HG02943 (cell line): ENCODE data around the gene GTF2A1L.
"Not testable (repeated sequence)": the region's sequence is repeated elsewhere in the genome, so short reads cannot be mapped to it uniquely, and the experiment has no call there.

Source experiments
- ATAC-seq: cut with Tn5 transposase; IDR thresholded peaks from one replicate; pipeline ENCODE4 v1.9.1; 2021; ENCODE audit warnings: mild to moderate bottlenecking, low read depth, moderate library complexity; ENCODE audit not compliant: unreplicated experiment

GTF2A1L gene

GRCh38 chr2:48605482-48606175 lies 12.0 kb upstream of the GTF2A1L start:
- no peak for ATAC-seq

GRCh38 chr2:48607307-48608014 lies 10.2 kb upstream of the GTF2A1L start:
- no peak for ATAC-seq

- no peak for ATAC-seq
Measured at GRCh38 chr2:48613211-48613610, 4.4 kb upstream of the GTF2A1L start.

- ATAC-seq = not testable (repeated sequence)
Measured at GRCh38 chr2:48614581-48614980, 3.1 kb upstream of the GTF2A1L start.

GRCh38 chr2:48619526-48619925 lies 1.9 kb downstream of the GTF2A1L start:
- no peak for ATAC-seq

GRCh38 chr2:48620604-48621003 lies 2.9 kb downstream of the GTF2A1L start:
- no peak for ATAC-seq

GRCh38 chr2:48622691-48623090 lies 5.0 kb downstream of the GTF2A1L start:
- not testable (repeated sequence) for ATAC-seq

- ATAC-seq = no peak
Measured at GRCh38 chr2:48624696-48625095, 7.0 kb downstream of the GTF2A1L start.

GRCh38 chr2:48626047-48626446 lies 8.4 kb downstream of the GTF2A1L start:
- no peak for ATAC-seq

- ATAC-seq = no peak
Measured at GRCh38 chr2:48633143-48633542, 15.5 kb downstream of the GTF2A1L start.

GRCh38 chr2:48635786-48636185 lies 18.1 kb downstream of the GTF2A1L start:
- ATAC-seq = no peak

- no peak for ATAC-seq
Measured at GRCh38 chr2:48638261-48638660, 20.6 kb downstream of the GTF2A1L start.

- no peak for ATAC-seq
Measured at GRCh38 chr2:48651158-48651790, 33.6 kb downstream of the GTF2A1L start.

- ATAC-seq = peak; percentile 84
Measured at GRCh38 chr2:48668992-48669391, 51.3 kb downstream of the GTF2A1L start.

- no peak for ATAC-seq
Measured at GRCh38 chr2:48673581-48673980, 55.9 kb downstream of the GTF2A1L start.

- ATAC-seq = no peak
Measured at GRCh38 chr2:48674933-48675332, 57.3 kb downstream of the GTF2A1L start.

GRCh38 chr2:48677450-48677849 lies 59.8 kb downstream of the GTF2A1L start:
- no peak for ATAC-seq

GRCh38 chr2:48685126-48685525 lies 67.5 kb downstream of the GTF2A1L start:
- ATAC-seq = no peak

GRCh38 chr2:48691935-48692691 lies 74.5 kb downstream of the GTF2A1L start:
- ATAC-seq = no peak

GRCh38 chr2:48693066-48693465 lies 75.4 kb downstream of the GTF2A1L start:
- no peak for ATAC-seq

GRCh38 chr2:48693645-48694044 lies 76.0 kb downstream of the GTF2A1L start:
- no peak for ATAC-seq
